Mucosa of descending colon (tissue), 3 donors: ENCODE measurements around the gene SSH2. TPM values are rescaled to one million over a fixed set of nuclear protein-coding genes. Genes with fewer than 3 reads are reported as not detected.
"Not testable (repeated sequence)": the region's sequence is repeated elsewhere in the genome, so short reads cannot be mapped to it uniquely, and the experiment has no call there.

Experiments used
- ATAC-seq: fragments of 200-7000 bp; cut with Tn5 transposase; one replicate; pipeline ENCODE4 v1.9.1; 2020; ENCODE audit warnings: mild to moderate bottlenecking, moderate library complexity
- DNase-seq, 3 donors: peaks; one replicate each; pipeline ENCODE4 v3.0.0-alpha.2; 2020
- H3K36me3 ChIP-seq: fragments of 200-600 bp; one replicate; pipeline ENCODE4 v1.8.0; 2021; ENCODE audit warnings: low read depth, mild to moderate bottlenecking
- H3K4me1 ChIP-seq: fragments of 200-600 bp; one replicate; pipeline ENCODE4 v1.8.0; 2021; ENCODE audit warnings: low read depth, mild to moderate bottlenecking
- H3K4me3 ChIP-seq: fragments of 200-600 bp; one replicate; pipeline ENCODE4 v1.8.0; 2021; ENCODE audit warnings: mild to moderate bottlenecking
- H3K9me3 ChIP-seq: fragments of 200-600 bp; one replicate; pipeline ENCODE4 v1.8.0; 2021; ENCODE audit warnings: mild to moderate bottlenecking
- CTCF ChIP-seq: fragments of 200-600 bp; IDR thresholded peaks from one replicate; pipeline ENCODE4 v1.8.0; 2022; ENCODE audit warnings: antibody characterized with exemption, mild to moderate bottlenecking
- intact Hi-C, 2 donors: fragments of 100-400 bp; cut with DNase I in 1 of 2; cut with micrococcal nuclease in 1 of 2; formaldehyde crosslinking; loops; one replicate each; pipeline versions ENCODE4 v1.11.0 to v1.11.1; 2022; cut with DNase I, micrococcal nuclease
- total RNA-seq, 3 donors: library from RNA; stranded (reverse); fragmentation: NEBNext Ultra II Directional in 2 of 3; extraction: Animal tissue kit (Norgen Biotek cat#: 25700) in 2 of 3; gene quantifications; one replicate each; pipeline versions ENCODE4 v1.2.1 to v1.2.4, GENCODE V29; 2021 to 2023
- donor health status: DM: no; HTN: no; CAD: no; lungs with moderate emphysema.
- donor health status: DM: no; HTN: no; CAD: no.
- donor health status: DM: no; HTN: yes; CAD: no.

Gene SSH2
- total RNA-seq, 3 donors from 2014 or later, result 32.1 to 47.8 (median 40.8) TPM

- no peak for TF ChIP-seq CTCF
- ATAC-seq (no peak), DNase-seq (no peak)
- intact Hi-C loops, result no loop called here
- Histone ChIP-seq H3K4me3 (no peak overlapping the region), H3K36me3 (no peaks in the 10 kb centered on the region), H3K9me3 (no peaks in the 10 kb centered on the region), H3K4me1 (no peaks in the 10 kb centered on the region)
Measured at GRCh38 chr17:29881256-29881655, 48.8 kb downstream of the SSH2 start.

GRCh38 chr17:29880031-29880430 lies 50.0 kb downstream of the SSH2 start:
- Histone ChIP-seq H3K4me1 (no peaks in the 10 kb centered on the region), H3K4me3 (no peak overlapping the region), H3K36me3 (no peaks in the 10 kb centered on the region), H3K9me3 (no peaks in the 10 kb centered on the region)
- TF ChIP-seq CTCF, result no peak
- intact Hi-C loops, result no loop called here
- no peak for DNase-seq
- no peak for ATAC-seq

GRCh38 chr17:29874931-29875596 lies 55.0 kb downstream of the SSH2 start:
- intact Hi-C loops, result no loop called here
- no peak for TF ChIP-seq CTCF
- ATAC-seq, result peak; percentile 49

GRCh38 chr17:29874358-29874757 lies 55.7 kb downstream of the SSH2 start:
- H3K9me3 ChIP-seq, ATAC-seq, intact Hi-C loops: not testable (repeated sequence)

More at GRCh38 chr17:29874931-29875596, 55.0 kb downstream of the SSH2 start:
- Histone ChIP-seq H3K36me3 (no peaks in the 10 kb centered on the region), H3K4me3 (no peak overlapping the region), H3K4me1 (peaks cover 6% of the 10 kb centered on the region), H3K9me3 (no peaks in the 10 kb centered on the region)
- no peak for DNase-seq

GRCh38 chr17:29873476-29873875 lies 56.6 kb downstream of the SSH2 start:
- intact Hi-C loops, result no loop called here
- H3K4me1 ChIP-seq, result peaks cover 6% of the 10 kb centered on the region
- no peak for DNase-seq
- no peak for TF ChIP-seq CTCF
- peak; percentile 77 for ATAC-seq
- H3K9me3 ChIP-seq, result no peaks in the 10 kb centered on the region
- H3K4me3 ChIP-seq, result no peak overlapping the region
- H3K36me3 ChIP-seq, result no peaks in the 10 kb centered on the region

More at GRCh38 chr17:29874358-29874757, 55.7 kb downstream of the SSH2 start:
- H3K36me3 ChIP-seq, DNase-seq, H3K4me1 ChIP-seq, H3K4me3 ChIP-seq: not testable (repeated sequence)

GRCh38 chr17:29870836-29871465 lies 59.1 kb downstream of the SSH2 start:
- no peak for TF ChIP-seq CTCF
- Histone ChIP-seq H3K36me3 (no peaks in the 10 kb centered on the region), H3K4me3 (no peak overlapping the region), H3K4me1 (peaks cover 6% of the 10 kb centered on the region), H3K9me3 (no peaks in the 10 kb centered on the region)
- no peak for DNase-seq
- intact Hi-C loops, result no loop called here
- peak; percentile 26 for ATAC-seq
